Stimulated activated CD8-positive, alpha-beta memory T cell treated with anti-CD3 and anti-CD28 coated beads, Interleukin-15, amount 100 ng/mL, for 48 hours (primary cell): ENCODE measurements around the gene GCHFR.

ENCODE experiments used
- DNase-seq, 2 donors: peaks; one replicate each; pipeline ENCODE4 v3.0.0-alpha.2; 2020; ENCODE audit warnings: low read depth in 2 of 2

The GCHFR gene

GRCh38 chr15:40763801-40764628 is at the start of gene GCHFR:
Gene GCHFR (plus strand): TSS chr15:40764068. CDS start chr15:40764181, 113 bp downstream.
- peak; percentile 62 to 66 for DNase-seq

GRCh38 chr15:40714144-40714543 is 49.7 kb upstream of the GCHFR start:
- no peak for DNase-seq

DNA sequence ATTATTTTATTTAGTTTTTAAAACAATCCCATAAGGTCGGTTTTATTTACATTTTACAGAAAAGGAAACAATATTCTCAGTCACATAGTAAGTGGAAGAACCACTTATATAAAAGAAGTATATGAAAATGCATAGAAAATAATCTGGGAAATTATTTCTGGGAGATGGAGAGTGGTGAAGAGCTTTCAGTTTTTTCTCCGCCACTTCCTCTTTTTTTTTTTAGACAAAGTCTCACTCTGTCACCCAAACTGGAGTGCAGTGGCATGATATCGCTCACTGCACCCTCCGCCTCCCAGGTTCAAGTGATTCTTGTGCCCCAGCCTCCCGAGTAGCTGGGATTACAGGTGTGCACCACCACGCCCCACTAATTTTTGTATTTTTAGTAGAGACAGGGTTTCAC is 47.7 kb upstream of the GCHFR start:
- no peak for DNase-seq

- no peak for DNase-seq
These were observed 42.2 kb upstream of the GCHFR start for GRCh38 chr15:40721701-40722100.

DNA sequence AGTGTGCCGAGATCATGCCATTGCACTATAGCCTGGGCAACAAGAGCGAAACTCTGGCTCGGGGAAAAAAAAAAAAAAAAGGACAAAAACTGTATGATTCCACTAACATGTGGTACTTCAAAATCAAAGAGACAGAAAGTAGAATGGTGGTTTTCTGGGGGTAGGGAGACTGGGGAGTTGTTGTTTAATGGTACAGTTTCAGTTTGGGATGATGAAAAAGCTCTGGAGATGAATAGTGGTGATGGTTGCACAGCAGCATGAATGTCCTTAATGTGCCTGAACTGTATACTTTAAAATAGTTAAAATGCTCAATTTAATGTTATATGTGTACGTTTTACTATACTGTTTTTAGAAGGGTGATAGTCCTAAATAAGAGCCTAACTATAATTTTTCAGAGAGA is 41.5 kb upstream of the GCHFR start:
- DNase-seq = no peak

DNA sequence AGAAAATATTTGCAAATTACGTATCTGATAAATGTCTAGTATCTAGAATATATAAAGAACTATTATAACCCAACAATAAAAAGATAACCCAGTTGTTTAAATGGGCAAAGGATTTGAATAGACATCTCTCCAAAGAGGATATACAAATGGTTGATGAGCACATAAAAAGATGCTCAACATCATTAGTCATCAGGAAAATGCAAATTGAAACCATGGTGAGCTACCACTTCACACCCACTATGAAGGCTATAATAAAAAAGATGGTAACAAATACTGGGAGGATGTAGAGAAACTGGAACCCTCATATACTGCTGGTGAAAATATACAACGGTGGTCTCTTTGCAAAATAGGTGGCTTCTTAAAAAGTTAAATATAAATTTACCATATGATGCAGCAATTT is 40.9 kb upstream of the GCHFR start:
- no peak for DNase-seq

DNA sequence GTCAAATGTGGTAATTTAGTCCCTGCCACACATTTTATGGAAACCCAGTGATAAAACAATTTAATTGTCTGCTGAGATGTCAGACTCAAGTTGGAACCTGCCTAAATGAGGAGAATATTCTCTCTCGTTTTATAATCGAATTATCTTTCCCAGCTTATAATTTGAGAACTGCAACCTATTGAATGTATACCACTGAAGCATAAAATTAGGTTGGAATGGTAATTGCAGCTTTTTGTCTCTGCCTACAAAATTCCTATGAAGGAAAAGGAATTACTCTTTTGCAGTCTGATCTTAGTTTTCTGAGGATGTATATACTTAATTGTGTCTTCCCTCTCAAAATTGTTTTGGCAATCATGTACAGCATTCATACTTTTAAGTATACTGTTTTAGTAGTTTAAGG is 39.9 kb upstream of the GCHFR start:
- DNase-seq = no peak

- no peak for DNase-seq
These were observed 32.8 kb upstream of the GCHFR start for GRCh38 chr15:40731034-40731433.

GRCh38 chr15:40736575-40736974 is 27.3 kb upstream of the GCHFR start:
- no peak for DNase-seq

DNA sequence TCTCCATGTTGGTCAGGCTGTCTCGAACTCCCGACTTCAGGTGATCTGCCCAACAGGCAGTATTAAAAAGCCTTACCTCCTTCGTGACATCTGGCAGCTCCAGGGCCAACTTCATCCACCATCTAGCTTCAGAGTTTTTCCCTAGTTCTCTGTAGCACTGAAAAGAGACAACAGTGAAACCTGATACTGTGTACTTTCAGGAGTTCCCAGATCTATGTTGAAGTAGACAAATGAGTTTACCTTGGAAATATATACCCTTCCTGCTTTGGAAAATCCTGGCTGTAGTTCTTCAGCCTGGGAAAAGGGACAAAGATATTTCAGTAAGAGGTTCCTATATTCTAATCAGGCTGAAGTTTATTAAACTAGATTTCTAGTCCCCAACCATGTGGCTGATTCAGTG is 26.8 kb upstream of the GCHFR start:
- DNase-seq = no peak

DNA sequence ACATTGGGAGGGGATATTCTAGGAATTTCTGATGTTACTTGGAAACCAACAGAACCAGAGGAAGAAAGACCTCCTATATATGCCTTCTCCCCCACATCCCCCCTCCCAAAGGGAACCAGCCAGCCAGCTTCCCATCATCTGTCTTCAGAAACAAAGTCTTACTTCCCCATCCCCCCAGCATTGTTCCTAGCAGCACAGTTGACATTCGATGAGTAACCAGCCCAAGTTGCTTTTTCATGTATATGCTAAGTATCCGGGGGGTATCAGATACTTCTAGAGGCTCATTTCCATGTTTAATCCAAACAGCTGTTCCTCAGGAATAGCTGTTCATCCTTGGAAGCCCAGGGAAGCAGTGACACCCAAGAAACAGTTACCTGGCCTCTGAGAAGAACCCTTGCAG is 24.8 kb upstream of the GCHFR start:
- DNase-seq = no peak

DNA sequence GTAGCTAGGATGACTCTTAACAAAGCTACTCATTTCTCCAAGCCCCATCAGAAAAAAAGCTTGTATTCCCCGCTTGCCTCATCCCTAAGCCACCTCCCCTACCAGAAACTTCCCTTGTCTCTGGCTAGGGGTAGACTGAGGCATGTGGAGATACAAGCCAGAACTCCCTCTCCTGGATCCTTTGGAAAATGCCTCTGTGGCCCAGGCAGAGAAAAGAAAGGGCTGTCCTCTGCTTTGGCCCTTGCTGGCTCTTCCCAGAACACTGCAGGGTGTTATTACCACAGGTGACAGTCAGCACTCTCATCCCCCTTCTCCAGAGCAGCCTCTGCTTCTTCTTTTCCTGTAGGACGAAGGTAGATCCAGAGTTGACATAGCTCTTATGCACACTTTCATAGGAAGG is 24.0 kb upstream of the GCHFR start:
- DNase-seq = no peak

DNA sequence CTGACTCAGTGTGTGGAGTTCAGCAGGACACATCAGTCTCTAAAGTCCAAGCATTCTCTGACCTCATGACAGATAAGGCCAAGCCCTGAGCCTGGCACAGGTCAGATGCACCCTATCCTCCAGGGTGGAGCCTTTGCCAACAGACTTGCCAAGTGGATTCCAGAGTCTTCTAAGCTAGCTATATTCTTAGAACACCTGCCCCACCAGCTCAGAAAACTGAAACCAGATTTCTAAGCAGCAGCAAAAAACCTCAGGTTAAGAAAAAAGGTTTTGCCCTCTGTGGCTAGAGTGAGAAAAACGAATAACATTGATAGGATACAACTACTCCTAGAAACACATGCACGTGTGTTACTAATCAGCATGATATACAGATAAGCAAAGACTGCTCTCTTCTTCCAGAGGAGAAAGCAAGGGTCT is 20.4 kb upstream of the GCHFR start:
- no peak for DNase-seq

DNA sequence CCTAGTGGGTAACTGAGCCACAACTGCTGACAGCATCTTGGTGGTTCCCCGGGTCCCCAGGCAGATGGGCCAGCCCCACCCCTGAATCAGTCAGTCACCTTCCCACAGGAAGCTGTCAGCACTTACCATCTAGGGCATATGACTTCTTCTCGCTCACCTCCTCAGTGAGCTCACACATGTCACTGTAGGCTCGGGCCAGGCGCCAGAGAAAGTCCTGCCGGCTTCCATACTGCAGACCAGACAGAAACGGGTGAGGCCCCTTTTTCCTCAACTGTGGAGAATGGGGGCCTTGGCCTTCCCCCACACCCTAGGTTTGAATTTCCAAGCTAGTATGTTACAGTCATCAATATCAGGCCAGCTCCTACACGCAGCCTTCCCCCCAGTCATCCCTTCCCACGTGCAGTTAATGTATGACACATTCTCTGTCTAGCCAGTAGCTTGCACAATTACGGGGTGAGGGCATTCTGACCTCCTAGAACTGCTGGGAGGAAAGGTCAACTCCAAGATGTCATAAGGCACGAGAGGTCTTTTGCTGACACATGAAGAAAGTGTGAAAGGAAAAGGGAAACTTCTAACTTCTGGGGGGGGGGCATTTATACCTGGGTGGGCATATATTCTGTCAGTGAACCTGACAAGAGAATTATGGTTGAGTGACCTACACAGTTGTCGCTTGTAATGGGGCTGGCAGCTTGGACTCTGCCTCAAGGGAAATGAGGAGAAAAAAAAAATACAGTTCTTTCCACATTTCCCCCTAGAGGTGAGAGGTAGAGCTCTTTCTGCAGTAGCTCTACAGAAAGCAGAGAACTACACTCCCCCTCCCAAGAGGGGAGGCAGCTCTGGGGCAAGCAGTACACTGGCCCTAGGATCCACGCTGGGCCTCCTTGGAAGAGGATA is 19.7 kb upstream of the GCHFR start:
- DNase-seq = peak; percentile 61 to 69

DNA sequence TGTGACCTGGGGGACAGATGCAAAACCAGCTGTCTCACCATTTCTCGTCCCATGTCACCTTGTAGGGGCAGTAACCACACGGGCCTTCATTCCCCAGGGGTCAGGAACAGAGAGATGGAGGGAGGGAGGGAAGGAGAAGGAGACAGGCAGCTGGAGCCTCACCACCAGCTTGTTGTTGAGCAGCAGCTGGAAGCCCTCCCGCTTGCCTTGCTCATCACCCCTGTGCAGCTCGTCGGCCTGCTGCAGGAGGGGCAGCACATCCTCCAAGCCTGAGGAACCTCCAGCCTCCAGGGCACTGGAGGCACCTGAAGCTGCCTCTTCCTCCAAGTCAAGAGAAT is 19.1 kb upstream of the GCHFR start:
- DNase-seq = no peak

DNA sequence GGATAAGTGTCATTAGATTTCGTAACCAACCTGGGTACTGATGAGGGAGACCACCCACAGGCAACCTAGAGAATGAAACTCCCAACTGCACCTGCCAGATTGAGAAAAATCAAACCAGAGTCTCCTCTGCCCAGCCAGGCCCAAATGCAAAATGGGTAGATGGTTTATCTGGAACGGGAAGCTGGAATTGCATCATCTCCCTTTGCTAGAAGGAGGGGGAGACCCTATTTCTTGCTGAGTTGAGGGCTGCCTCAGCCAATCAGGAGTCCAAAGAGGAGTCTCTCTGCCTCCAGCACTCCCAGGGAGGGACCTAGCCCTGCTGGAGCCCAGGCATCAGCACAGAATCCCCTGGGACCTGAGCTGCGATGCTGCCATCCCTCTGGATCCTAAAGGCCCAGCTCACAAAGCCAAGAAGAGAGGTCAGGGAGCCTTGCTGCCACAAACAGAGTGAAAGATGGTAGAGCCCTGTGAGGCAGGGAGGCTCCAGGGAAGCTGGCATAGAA is 16.9 kb upstream of the GCHFR start:
- DNase-seq = no peak

GRCh38 chr15:40747685-40748631 is 15.9 kb upstream of the GCHFR start:
- DNase-seq = no peak

DNA sequence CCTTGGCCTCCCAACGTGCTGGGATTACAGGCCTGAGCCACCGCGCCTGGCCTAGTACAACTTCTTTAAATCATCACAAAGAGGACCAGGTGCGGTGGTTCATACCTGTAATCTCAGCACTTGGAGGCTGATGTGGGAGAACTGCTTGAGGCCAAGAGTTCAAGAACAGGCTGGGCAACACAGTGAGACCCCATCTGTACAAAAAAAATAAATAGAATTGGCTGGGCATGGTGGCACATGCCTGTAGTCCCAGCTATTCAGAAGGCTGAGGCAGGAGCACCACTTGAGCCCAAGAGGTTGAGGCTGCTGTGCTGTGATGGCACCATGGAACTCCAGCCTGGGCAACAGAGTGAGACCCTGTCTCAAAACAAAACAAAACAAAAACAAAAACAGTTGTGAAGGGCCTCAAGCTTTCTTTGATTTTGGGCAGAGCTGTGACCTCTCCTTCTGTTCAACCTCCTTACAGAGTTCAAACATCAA is 14.7 kb upstream of the GCHFR start:
- no peak for DNase-seq

GRCh38 chr15:40750885-40751284 is 13.0 kb upstream of the GCHFR start:
- no peak for DNase-seq

DNA sequence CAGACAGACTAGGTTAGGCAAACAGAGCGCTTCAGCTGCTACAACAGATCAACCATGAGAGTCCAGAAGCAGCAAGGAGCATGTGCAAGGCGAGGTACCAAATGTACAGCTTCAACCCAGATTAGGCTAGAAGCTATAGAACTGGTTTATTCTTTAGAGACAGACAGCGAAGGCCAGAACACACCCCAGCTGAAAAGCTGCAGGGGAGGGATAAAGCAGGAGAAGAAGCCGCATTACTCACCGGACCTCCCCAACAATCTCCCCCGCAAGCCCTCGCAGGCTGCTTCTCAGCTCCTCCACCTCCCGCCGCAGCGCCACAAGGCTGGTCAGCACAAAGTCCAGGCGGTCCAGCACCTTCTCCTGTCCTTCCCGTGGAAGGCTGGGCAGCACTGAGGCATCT is 12.1 kb upstream of the GCHFR start:
- no peak for DNase-seq

DNA sequence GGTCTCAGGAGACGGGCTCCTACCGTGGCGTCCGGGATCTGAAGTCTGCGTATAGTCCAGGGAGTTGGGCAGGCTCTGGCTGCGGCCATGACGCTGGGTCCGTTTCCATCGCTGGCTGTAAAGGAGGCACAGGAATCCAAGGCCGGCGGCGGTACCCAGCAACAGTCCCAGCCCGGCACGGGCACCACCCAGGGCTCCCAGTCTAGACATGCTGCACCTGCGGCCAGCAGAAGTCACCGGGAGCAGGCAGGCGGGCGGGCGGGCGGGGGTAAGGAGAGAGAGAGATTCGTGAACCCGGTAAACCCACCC is 9.3 kb upstream of the GCHFR start:
- DNase-seq = no peak
